GDM1 (cell line): Measurements from ENCODE around the gene NDC80.
A peak's percentile ranks its signal among the peaks of the same experiment; 100 is the strongest.
"Not testable (repeated sequence)": the region's sequence is repeated elsewhere in the genome, so short reads cannot be mapped to it uniquely, and the experiment has no call there.

Experiments used
- DNase-seq: peaks from one replicate; lab custom pipeline; 2025; lab: John Stamatoyannopoulos, UW

Gene NDC80

GRCh38 chr18:2571200-2572170 is at the start of gene NDC80, which contains the start of gene METTL4:
TSS of gene NDC80 (plus strand) at chr18:2571557. CDS start at chr18:2572986, 1,429 bp downstream.
TSS of gene METTL4 (minus strand) at chr18:2571505. CDS start at chr18:2567216, 4,289 bp downstream.
- DNase-seq = peak; percentile 87

GRCh38 chr18:2522112-2522511 is 49.2 kb upstream of the NDC80 start:
- DNase-seq = no peak

- not testable (repeated sequence) for DNase-seq
Measured at GRCh38 chr18:2524794-2525198, 46.6 kb upstream of the NDC80 start.

- no peak for DNase-seq
Measured at GRCh38 chr18:2526329-2526728, 45.0 kb upstream of the NDC80 start.

GRCh38 chr18:2529154-2529553 is 42.2 kb upstream of the NDC80 start:
- DNase-seq = no peak

- no peak for DNase-seq
Measured at GRCh38 chr18:2531751-2532150, 39.6 kb upstream of the NDC80 start.

- DNase-seq = no peak
Measured at GRCh38 chr18:2532797-2533196, 38.6 kb upstream of the NDC80 start.

GRCh38 chr18:2534906-2535305 is 36.5 kb upstream of the NDC80 start:
- DNase-seq = no peak

GRCh38 chr18:2535419-2535910 is 35.9 kb upstream of the NDC80 start:
- DNase-seq = no peak

GRCh38 chr18:2536063-2536462 is 35.3 kb upstream of the NDC80 start:
- no peak for DNase-seq

- DNase-seq = no peak
Measured at GRCh38 chr18:2536493-2536892, 34.9 kb upstream of the NDC80 start.

GRCh38 chr18:2537296-2537695 is 34.1 kb upstream of the NDC80 start:
- no peak for DNase-seq

- no peak for DNase-seq
Measured at GRCh38 chr18:2538236-2538635, 33.1 kb upstream of the NDC80 start.

GRCh38 chr18:2538844-2539243 is 32.5 kb upstream of the NDC80 start:
- no peak for DNase-seq

- no peak for DNase-seq
Measured at GRCh38 chr18:2540575-2540974, 30.8 kb upstream of the NDC80 start.

GRCh38 chr18:2541925-2542563 is 29.3 kb upstream of the NDC80 start:
- DNase-seq = not testable (repeated sequence)

GRCh38 chr18:2545155-2545554 is 26.2 kb upstream of the NDC80 start:
- DNase-seq = no peak

- DNase-seq = no peak
Measured at GRCh38 chr18:2547477-2548087, 23.8 kb upstream of the NDC80 start.

GRCh38 chr18:2549462-2549861 is 21.9 kb upstream of the NDC80 start:
- DNase-seq = no peak

- no peak for DNase-seq
Measured at GRCh38 chr18:2551425-2551824, 19.9 kb upstream of the NDC80 start.

- DNase-seq = no peak
Measured at GRCh38 chr18:2554696-2555095, 16.7 kb upstream of the NDC80 start.

- no peak for DNase-seq
Measured at GRCh38 chr18:2555895-2556294, 15.5 kb upstream of the NDC80 start.
